SK-N-SH (cell line): ENCODE results near the gene MRPS12. TPM values are rescaled to one million over a fixed set of nuclear protein-coding genes. Genes with fewer than 3 reads are reported as not detected.
A peak's percentile ranks its signal among the peaks of the same experiment; 100 is the strongest.

ENCODE experiments used
- CTCF ChIA-PET: fragments of 300-600, 350-600 bp; formaldehyde crosslinking; extraction: SDS; loops from one replicate; lab custom pipeline; 2021; lab: Yijun Ruan, JAX
- POLR2A ChIA-PET: fragments of 350-600 bp; sonication (Branson Sonifier 250); formaldehyde crosslinking; extraction: SDS; loops from one replicate; lab custom pipeline; 2020; ENCODE audit warnings: antibody characterized with exemption, inconsistent platforms; lab: Yijun Ruan, JAX
- DNase-seq: peaks from one replicate; pipeline ENCODE4 v3.0.0; 2012
- H2AFZ ChIP-seq: fragments of 200-600 bp; sonication (generic); 2 replicates; pipeline ENCODE4 v1.8.1; 2016; ENCODE audit warnings: antibody characterized with exemption, mild to moderate bottlenecking, low read depth
- H3F3A ChIP-seq: fragments of 200-600 bp; sonication (generic); replicated peaks from 2 replicates; pipeline ENCODE3; 2016; ENCODE audit warnings: antibody characterized with exemption, mild to moderate bottlenecking; ENCODE audit not compliant: insufficient read depth
- H3K27ac ChIP-seq, 2 experiments: fragments of 200-500 bp in 1 of 2; fragments of 200-600 bp in 1 of 2; sonication (Bioruptor generic) in 1 of 2; sonication (generic), shearing (Covaris generic) in 1 of 2; 2 replicates each; pipeline versions ENCODE4 v1.5.1 to v1.6.1; 2014 to 2016; ENCODE audit warnings: low read depth in 2 of 2, inconsistent platforms in 1 of 2, low read length in 1 of 2, mild to moderate bottlenecking in 1 of 2, mixed read lengths in 1 of 2
- H3K27me3 ChIP-seq: fragments of 200-600 bp; sonication (generic), shearing (Covaris generic); 2 replicates; pipeline ENCODE4 v1.6.1; 2016; ENCODE audit warnings: mixed run types; ENCODE audit not compliant: insufficient read depth
- H3K36me3 ChIP-seq, 2 experiments: fragments of 200-500 bp in 1 of 2; fragments of 200-600 bp in 1 of 2; sonication (Bioruptor generic) in 1 of 2; sonication (generic) in 1 of 2; replicated peaks in 1 of 2; 2 replicates each; pipeline versions ENCODE3 to v1.5.1; 2014 to 2016; ENCODE audit warnings: low read length in 1 of 2, mild to moderate bottlenecking in 1 of 2; ENCODE audit not compliant: insufficient read depth in 2 of 2, control insufficient read depth in 1 of 2
- H3K4me1 ChIP-seq, 2 experiments: fragments of 200-500 bp in 1 of 2; fragments of 200-600 bp in 1 of 2; sonication (Bioruptor generic) in 1 of 2; sonication (generic), shearing (Covaris generic) in 1 of 2; 2 replicates each; pipeline versions ENCODE4 v1.5.1 to v1.6.1; 2014 to 2016; ENCODE audit warnings: low read depth in 1 of 2, low read length in 1 of 2, mixed run types in 1 of 2; ENCODE audit not compliant: insufficient read depth in 2 of 2, control insufficient read depth in 1 of 2
- H3K4me2 ChIP-seq: fragments of 200-600 bp; sonication (generic), shearing (Covaris generic); 2 replicates; pipeline ENCODE4 v1.6.1; 2017; ENCODE audit warnings: mixed run types
- H3K4me3 ChIP-seq, 2 experiments: fragments of 200-500 bp in 1 of 2; fragments of 200-600 bp in 1 of 2; sonication (Bioruptor generic) in 1 of 2; sonication (generic), shearing (Covaris generic) in 1 of 2; 2 replicates each; pipeline versions ENCODE4 v1.5.1 to v1.8.1; 2014 to 2016; ENCODE audit warnings: low read depth in 2 of 2, inconsistent platforms in 1 of 2, low read length in 1 of 2, mild to moderate bottlenecking in 1 of 2, mixed read lengths in 1 of 2, moderate library complexity in 1 of 2
- H3K79me2 ChIP-seq: fragments of 200-600 bp; sonication (generic); 2 replicates; pipeline ENCODE4 v1.8.1; 2017; ENCODE audit warnings: mild to moderate bottlenecking; ENCODE audit not compliant: insufficient read depth
- H3K9ac ChIP-seq: fragments of 200-600 bp; sonication (generic); 2 replicates; pipeline ENCODE4 v1.6.1; 2017; ENCODE audit warnings: mixed run types
- H3K9me2 ChIP-seq: fragments of 200-600 bp; sonication (generic); 2 replicates; pipeline ENCODE4 v1.6.1; 2017; ENCODE audit warnings: mixed run types
- H3K9me3 ChIP-seq: fragments of 200-600 bp; sonication (generic); 2 replicates; pipeline ENCODE4 v1.6.1; 2017; ENCODE audit warnings: mixed run types, mild to moderate bottlenecking, moderate library complexity
- H4K20me1 ChIP-seq: fragments of 200-600 bp; sonication (generic); 2 replicates; pipeline ENCODE4 v1.6.1; 2017; ENCODE audit warnings: mild to moderate bottlenecking, mixed run types; ENCODE audit not compliant: insufficient read depth
- GATA2 ChIP-seq: sonication (generic); formaldehyde crosslinking; IDR thresholded peaks from 2 replicates; pipeline ENCODE4 v1.5.0; 2020; ENCODE audit warnings: mild to moderate bottlenecking, missing genetic modification reagents
- MXI1 ChIP-seq: IDR thresholded peaks from 2 replicates; pipeline ENCODE4 v1.6.1; 2012; ENCODE audit warnings: mild to moderate bottlenecking, low read depth, low read length, improper control_type of control experiment
- REST ChIP-seq: IDR thresholded peaks from 2 replicates; pipeline ENCODE4 v1.6.1; 2012; ENCODE audit warnings: mild to moderate bottlenecking, low read depth, low read length, moderate library complexity
- YY1 ChIP-seq: IDR thresholded peaks from 2 replicates; pipeline ENCODE4 v1.4.0; 2012; ENCODE audit warnings: low read depth, mild to moderate bottlenecking
- ZBTB33 ChIP-seq: IDR thresholded peaks from 2 replicates; pipeline ENCODE4 v1.4.0; 2012; ENCODE audit warnings: low read depth, borderline replicate concordance
- WGBS: methylation state at CpG from one replicate; pipeline ENCODE4 v1.1.6; 2017; ENCODE audit warnings: low lambda C conversion rate; 5-methylcytosine and 5-hydroxymethylcytosine counted together
- polyA plus RNA-seq, 3 experiments: library from polyadenylated mRNA; depleted of rRNA; stranded (reverse); fragments of >200 nt; gene quantifications; 2 replicates each; pipeline ENCODE4 v1.2.3, GENCODE V29; 2012

The MRPS12 gene
- polyA plus RNA-seq, 1 of the 3 experiments (the other 2 are of a cell fraction), result 59.6 TPM

GRCh38 chr19:38946229-38947010, 15.7 kb downstream of the MRPS12 start:
- DNase-seq, result no peak

GRCh38 chr19:38949580-38950367, 19.0 kb downstream of the MRPS12 start:
- peaks cover 5 to 15% of the 10 kb centered on the region in 2 experiments for H3K36me3 ChIP-seq
- CTCF ChIA-PET, result interaction anchor here (0.9 to 1.7 kb wide), 4 partner anchors 10 to 19 kb away, joined by 3 to 6 read pairs (median 3); partner anchors contain the start of genes MRPS12 and SARS2
- H3K27ac ChIP-seq, result no peak overlapping the region
- WGBS, result 52% methylated on average over 43 of the region's 72 CpGs
- no peaks in the 10 kb centered on the region for H3K9me3 ChIP-seq
- H3K79me2 ChIP-seq, result no peaks in the 10 kb centered on the region
- H3K9ac ChIP-seq, result no peak overlapping the region
- peak overlapping the region in 1 of 2 experiments; percentile 20; a peak in 1 of 4 replicates for H3K4me3 ChIP-seq
- no peak overlapping the region for H2AFZ ChIP-seq
- H3K4me1 ChIP-seq, result peaks cover 0 to 4% of the 10 kb centered on the region in 2 experiments; a peak in 1 of 4 replicates
- POLR2A ChIA-PET, result interaction anchor here (1.6 kb wide), 1 partner anchor 19 kb away, joined by 5 read pairs; the partner anchor contains the start of genes MRPS12 and SARS2
- no peaks in the 10 kb centered on the region for H3K27me3 ChIP-seq
- no peaks in the 10 kb centered on the region for H3K9me2 ChIP-seq
- DNase-seq, result peak; percentile 99
- TF ChIP-seq MXI1 (peak; percentile 28; the same call in 1 of the 2 replicates), GATA2 (CRISPR knock-in tag) (0 out of 2 replicates have a peak, but pooled peaks have one; percentile 16), ZBTB33 (no peak)
- H3F3A ChIP-seq, result peaks cover 4% of the 10 kb centered on the region
- no peaks in the 10 kb centered on the region for H4K20me1 ChIP-seq
- H3K4me2 ChIP-seq, result no peak overlapping the region

More at GRCh38 chr19:38946229-38947010, 15.7 kb downstream of the MRPS12 start:
- H3K27ac ChIP-seq, result no peak overlapping the region
- POLR2A ChIA-PET, result no interaction called here
- 100% methylated on average over 6 of the region's 11 CpGs for WGBS
- no peaks in the 10 kb centered on the region for H3K27me3 ChIP-seq
- no peaks in the 10 kb centered on the region for H3K9me2 ChIP-seq
- no peaks in the 10 kb centered on the region for H4K20me1 ChIP-seq
- no peak overlapping the region for H2AFZ ChIP-seq
- H3F3A ChIP-seq, result peaks cover 6% of the 10 kb centered on the region
- peaks cover 5 to 15% of the 10 kb centered on the region in 2 experiments for H3K36me3 ChIP-seq
- TF ChIP-seq YY1, result no peak
- peak; percentile 74; the same call in 1 of the 2 replicates for TF ChIP-seq REST
- H3K9ac ChIP-seq, result no peak overlapping the region
- H3K4me2 ChIP-seq, result no peak overlapping the region
- no peaks in the 10 kb centered on the region for H3K9me3 ChIP-seq
- H3K4me1 ChIP-seq, result peaks cover 0 to 4% of the 10 kb centered on the region in 2 experiments; a peak in 1 of 4 replicates
- CTCF ChIA-PET, result interaction anchor here (1.3 to 1.7 kb wide), 2 partner anchors 16 to 17 kb away, joined by 3 read pairs; no protein-coding TSS in a partner anchor
- H3K79me2 ChIP-seq, result no peaks in the 10 kb centered on the region
- H3K4me3 ChIP-seq, result no peak overlapping the region
